ENCODE data around the gene ARRDC2. TPM values are rescaled to one million over a fixed set of nuclear protein-coding genes. Genes with fewer than 3 reads are reported as not detected.

Gene ARRDC2
- total and polyA plus RNA-seq, 2 of the 13 experiments (the other 11 are each of a cell fraction or from before 2014, with no cell fraction given), result 2.1 to 3.4 TPM

- TF ChIP-seq, protein P1, sequence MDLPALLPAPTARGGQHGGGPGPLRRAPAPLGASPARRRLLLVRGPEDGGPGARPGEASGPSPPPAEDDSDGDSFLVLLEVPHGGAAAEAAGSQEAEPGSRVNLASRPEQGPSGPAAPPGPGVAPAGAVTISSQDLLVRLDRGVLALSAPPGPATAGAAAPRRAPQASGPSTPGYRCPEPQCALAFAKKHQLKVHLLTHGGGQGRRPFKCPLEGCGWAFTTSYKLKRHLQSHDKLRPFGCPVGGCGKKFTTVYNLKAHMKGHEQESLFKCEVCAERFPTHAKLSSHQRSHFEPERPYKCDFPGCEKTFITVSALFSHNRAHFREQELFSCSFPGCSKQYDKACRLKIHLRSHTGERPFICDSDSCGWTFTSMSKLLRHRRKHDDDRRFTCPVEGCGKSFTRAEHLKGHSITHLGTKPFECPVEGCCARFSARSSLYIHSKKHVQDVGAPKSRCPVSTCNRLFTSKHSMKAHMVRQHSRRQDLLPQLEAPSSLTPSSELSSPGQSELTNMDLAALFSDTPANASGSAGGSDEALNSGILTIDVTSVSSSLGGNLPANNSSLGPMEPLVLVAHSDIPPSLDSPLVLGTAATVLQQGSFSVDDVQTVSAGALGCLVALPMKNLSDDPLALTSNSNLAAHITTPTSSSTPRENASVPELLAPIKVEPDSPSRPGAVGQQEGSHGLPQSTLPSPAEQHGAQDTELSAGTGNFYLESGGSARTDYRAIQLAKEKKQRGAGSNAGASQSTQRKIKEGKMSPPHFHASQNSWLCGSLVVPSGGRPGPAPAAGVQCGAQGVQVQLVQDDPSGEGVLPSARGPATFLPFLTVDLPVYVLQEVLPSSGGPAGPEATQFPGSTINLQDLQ (CRISPR knock-in tag; IDR thresholded peaks at IDR 0.05), result no peak
- TF ChIP-seq RORA (CRISPR knock-in tag; IDR thresholded peaks at IDR 0.05), result no peak
- no peak for TF ChIP-seq ZBTB42 (CRISPR knock-in tag; IDR thresholded peaks at IDR 0.05)
- TF ChIP-seq ZNF781 (CRISPR knock-in tag; IDR thresholded peaks at IDR 0.05; ENCODE audit: borderline replicate concordance, not compliant biosample characterization), result no peak
- TF ChIP-seq MZF1 (CRISPR knock-in tag; IDR thresholded peaks at IDR 0.05; ENCODE audit: borderline replicate concordance), result no peak
- TF ChIP-seq, protein P2, sequence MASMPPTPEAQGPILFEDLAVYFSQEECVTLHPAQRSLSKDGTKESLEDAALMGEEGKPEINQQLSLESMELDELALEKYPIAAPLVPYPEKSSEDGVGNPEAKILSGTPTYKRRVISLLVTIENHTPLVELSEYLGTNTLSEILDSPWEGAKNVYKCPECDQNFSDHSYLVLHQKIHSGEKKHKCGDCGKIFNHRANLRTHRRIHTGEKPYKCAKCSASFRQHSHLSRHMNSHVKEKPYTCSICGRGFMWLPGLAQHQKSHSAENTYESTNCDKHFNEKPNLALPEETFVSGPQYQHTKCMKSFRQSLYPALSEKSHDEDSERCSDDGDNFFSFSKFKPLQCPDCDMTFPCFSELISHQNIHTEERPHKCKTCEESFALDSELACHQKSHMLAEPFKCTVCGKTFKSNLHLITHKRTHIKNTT (CRISPR knock-in tag; IDR thresholded peaks at IDR 0.05), result no peak
- TF ChIP-seq, protein P3, sequence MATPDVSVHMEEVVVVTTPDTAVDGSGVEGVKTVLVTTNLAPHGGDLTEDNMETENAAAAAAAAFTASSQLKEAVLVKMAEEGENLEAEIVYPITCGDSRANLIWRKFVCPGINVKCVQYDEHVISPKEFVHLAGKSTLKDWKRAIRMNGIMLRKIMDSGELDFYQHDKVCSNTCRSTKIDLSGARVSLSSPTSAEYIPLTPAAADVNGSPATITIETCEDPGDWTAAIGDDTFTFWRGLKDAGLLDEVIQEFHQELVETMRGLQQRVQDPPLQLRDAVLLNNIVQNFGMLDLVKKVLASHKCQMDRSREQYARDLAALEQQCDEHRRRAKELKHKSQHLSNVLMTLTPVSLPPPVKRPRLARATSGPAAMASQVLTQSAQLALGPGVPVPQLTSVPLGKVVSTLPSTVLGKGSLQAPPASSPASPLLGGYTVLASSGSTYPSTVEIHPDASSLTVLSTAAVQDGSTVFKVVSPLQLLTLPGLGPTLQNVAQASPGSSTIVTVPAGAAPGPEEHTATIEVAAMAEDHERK (CRISPR knock-in tag; IDR thresholded peaks at IDR 0.05; ENCODE audit: low read depth), result no peak
- no peak for TF ChIP-seq RCOR2 (CRISPR knock-in tag; IDR thresholded peaks at IDR 0.05)
- TF ChIP-seq, protein P4, sequence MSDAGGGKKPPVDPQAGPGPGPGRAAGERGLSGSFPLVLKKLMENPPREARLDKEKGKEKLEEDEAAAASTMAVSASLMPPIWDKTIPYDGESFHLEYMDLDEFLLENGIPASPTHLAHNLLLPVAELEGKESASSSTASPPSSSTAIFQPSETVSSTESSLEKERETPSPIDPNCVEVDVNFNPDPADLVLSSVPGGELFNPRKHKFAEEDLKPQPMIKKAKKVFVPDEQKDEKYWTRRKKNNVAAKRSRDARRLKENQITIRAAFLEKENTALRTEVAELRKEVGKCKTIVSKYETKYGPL (CRISPR knock-in tag; IDR thresholded peaks at IDR 0.05), result peak; percentile 70; the same call in 1 of the 2 replicates
- peak; percentile 44; the same call in 1 of the 2 replicates for TF ChIP-seq FOXK1 (CRISPR knock-in tag; IDR thresholded peaks at IDR 0.05; ENCODE audit: borderline replicate concordance, low read depth)
- TF ChIP-seq, protein P5, sequence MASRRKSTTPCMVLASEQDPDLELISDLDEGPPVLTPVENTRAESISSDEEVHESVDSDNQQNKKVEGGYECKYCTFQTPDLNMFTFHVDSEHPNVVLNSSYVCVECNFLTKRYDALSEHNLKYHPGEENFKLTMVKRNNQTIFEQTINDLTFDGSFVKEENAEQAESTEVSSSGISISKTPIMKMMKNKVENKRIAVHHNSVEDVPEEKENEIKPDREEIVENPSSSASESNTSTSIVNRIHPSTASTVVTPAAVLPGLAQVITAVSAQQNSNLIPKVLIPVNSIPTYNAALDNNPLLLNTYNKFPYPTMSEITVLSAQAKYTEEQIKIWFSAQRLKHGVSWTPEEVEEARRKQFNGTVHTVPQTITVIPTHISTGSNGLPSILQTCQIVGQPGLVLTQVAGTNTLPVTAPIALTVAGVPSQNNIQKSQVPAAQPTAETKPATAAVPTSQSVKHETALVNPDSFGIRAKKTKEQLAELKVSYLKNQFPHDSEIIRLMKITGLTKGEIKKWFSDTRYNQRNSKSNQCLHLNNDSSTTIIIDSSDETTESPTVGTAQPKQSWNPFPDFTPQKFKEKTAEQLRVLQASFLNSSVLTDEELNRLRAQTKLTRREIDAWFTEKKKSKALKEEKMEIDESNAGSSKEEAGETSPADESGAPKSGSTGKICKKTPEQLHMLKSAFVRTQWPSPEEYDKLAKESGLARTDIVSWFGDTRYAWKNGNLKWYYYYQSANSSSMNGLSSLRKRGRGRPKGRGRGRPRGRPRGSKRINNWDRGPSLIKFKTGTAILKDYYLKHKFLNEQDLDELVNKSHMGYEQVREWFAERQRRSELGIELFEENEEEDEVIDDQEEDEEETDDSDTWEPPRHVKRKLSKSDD (CRISPR knock-in tag; IDR thresholded peaks at IDR 0.05; ENCODE audit: low read depth), result 0 out of 2 replicates have a peak, but pooled peaks have one; percentile 41
- TF ChIP-seq ZSCAN21 (CRISPR knock-in tag; IDR thresholded peaks at IDR 0.05; ENCODE audit: borderline replicate concordance), result peak; percentile 75
- TF ChIP-seq, protein P6, sequence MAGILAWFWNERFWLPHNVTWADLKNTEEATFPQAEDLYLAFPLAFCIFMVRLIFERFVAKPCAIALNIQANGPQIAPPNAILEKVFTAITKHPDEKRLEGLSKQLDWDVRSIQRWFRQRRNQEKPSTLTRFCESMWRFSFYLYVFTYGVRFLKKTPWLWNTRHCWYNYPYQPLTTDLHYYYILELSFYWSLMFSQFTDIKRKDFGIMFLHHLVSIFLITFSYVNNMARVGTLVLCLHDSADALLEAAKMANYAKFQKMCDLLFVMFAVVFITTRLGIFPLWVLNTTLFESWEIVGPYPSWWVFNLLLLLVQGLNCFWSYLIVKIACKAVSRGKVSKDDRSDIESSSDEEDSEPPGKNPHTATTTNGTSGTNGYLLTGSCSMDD (CRISPR knock-in tag; IDR thresholded peaks at IDR 0.05), result no peak; the same call in 1 of the 2 replicates
- TF ChIP-seq CCAR2 (optimal IDR thresholded peaks at IDR 0.05; ENCODE audit: low read depth, low read length), result no peak
- TF ChIP-seq ZNF501 (CRISPR knock-in tag; IDR thresholded peaks at IDR 0.05), result peak; percentile 34; the same call in 1 of the 2 replicates
- TF ChIP-seq, protein P7, sequence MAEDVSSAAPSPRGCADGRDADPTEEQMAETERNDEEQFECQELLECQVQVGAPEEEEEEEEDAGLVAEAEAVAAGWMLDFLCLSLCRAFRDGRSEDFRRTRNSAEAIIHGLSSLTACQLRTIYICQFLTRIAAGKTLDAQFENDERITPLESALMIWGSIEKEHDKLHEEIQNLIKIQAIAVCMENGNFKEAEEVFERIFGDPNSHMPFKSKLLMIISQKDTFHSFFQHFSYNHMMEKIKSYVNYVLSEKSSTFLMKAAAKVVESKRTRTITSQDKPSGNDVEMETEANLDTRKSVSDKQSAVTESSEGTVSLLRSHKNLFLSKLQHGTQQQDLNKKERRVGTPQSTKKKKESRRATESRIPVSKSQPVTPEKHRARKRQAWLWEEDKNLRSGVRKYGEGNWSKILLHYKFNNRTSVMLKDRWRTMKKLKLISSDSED (CRISPR knock-in tag; IDR thresholded peaks at IDR 0.05), result no peak
Observed at GRCh38 chr19:18000915-18001776, 6.8 kb upstream of the ARRDC2 start (continued).
